Keratinocyte (primary cell): Measurements from ENCODE around the gene KRT40. TPM values are rescaled to one million over a fixed set of nuclear protein-coding genes. Genes with fewer than 3 reads are reported as not detected.

Experiments
- DNase-seq: peaks from one replicate; pipeline ENCODE4 v3.0.0-alpha.2; 2011; ENCODE audit warnings: low read depth, missing footprints, low spot score
- FAIRE-seq: peaks from 2 replicates; lab custom pipeline; 2011; peaks lifted over from hg19 to GRCh38; lab: Jason Lieb, UNC
- H2AFZ ChIP-seq: 2 replicates; pipeline ENCODE4 v1.6.0; 2012; ENCODE audit warnings: low read length, control low read depth, inconsistent platforms; ENCODE audit not compliant: control insufficient read depth
- H3K27ac ChIP-seq: 2 replicates; pipeline ENCODE4 v1.5.1; 2011; ENCODE audit warnings: low read length; ENCODE audit not compliant: control insufficient read depth, insufficient read depth
- H3K27me3 ChIP-seq: 3 replicates; pipeline ENCODE4 v1.6.0; 2011; ENCODE audit warnings: low read length; ENCODE audit not compliant: control insufficient read depth, insufficient read depth; ENCODE audit errors: extremely low read depth
- H3K36me3 ChIP-seq, 2 experiments: 2 replicates in 1 of 2; 3 replicates in 1 of 2; pipeline ENCODE4 v1.5.1; 2011; ENCODE audit warnings: low read length in 2 of 2, mild to moderate bottlenecking in 1 of 2; ENCODE audit not compliant: control insufficient read depth in 2 of 2, insufficient read depth in 2 of 2; ENCODE audit errors: extremely low read depth in 1 of 2
- H3K4me1 ChIP-seq: 3 replicates; pipeline ENCODE4 v1.5.1; 2011; ENCODE audit warnings: low read length; ENCODE audit not compliant: control insufficient read depth, insufficient read depth; ENCODE audit errors: extremely low read depth
- H3K4me2 ChIP-seq: 3 replicates; pipeline ENCODE4 v1.6.0; 2011; ENCODE audit warnings: low read depth, low read length; ENCODE audit not compliant: control insufficient read depth, insufficient read depth; ENCODE audit errors: extremely low read depth
- H3K4me3 ChIP-seq, 3 experiments: fragments of 200-600 bp in 1 of 3; sonication (generic) in 1 of 3; 2 replicates in 2 of 3; 3 replicates in 1 of 3; pipeline ENCODE4 v1.5.1; 2011 to 2016; ENCODE audit warnings: low read length in 3 of 3, mild to moderate bottlenecking in 3 of 3, control low read depth in 2 of 3, inconsistent platforms in 1 of 3, low read depth in 1 of 3, mixed read lengths in 1 of 3, mixed run types in 1 of 3, moderate library complexity in 1 of 3; ENCODE audit not compliant: control insufficient read depth in 2 of 3, insufficient read depth in 2 of 3; ENCODE audit errors: extremely low read depth in 1 of 3
- H3K79me2 ChIP-seq: 2 replicates; pipeline ENCODE4 v1.6.0; 2012; ENCODE audit warnings: low read length; ENCODE audit not compliant: control insufficient read depth, insufficient read depth
- H3K9ac ChIP-seq: 3 replicates; pipeline ENCODE4 v1.6.0; 2011; ENCODE audit warnings: low read length; ENCODE audit not compliant: control insufficient read depth, insufficient read depth; ENCODE audit errors: extremely low read depth
- H3K9me1 ChIP-seq: 3 replicates; pipeline ENCODE4 v1.6.0; 2011; ENCODE audit warnings: low read length; ENCODE audit not compliant: control insufficient read depth, insufficient read depth; ENCODE audit errors: extremely low read depth
- H3K9me3 ChIP-seq: 2 replicates; pipeline ENCODE4 v1.5.1; 2012; ENCODE audit warnings: low read depth, low read length; ENCODE audit not compliant: control insufficient read depth
- H4K20me1 ChIP-seq: 3 replicates; pipeline ENCODE4 v1.6.0; 2011; ENCODE audit warnings: low read length; ENCODE audit not compliant: control insufficient read depth, insufficient read depth; ENCODE audit errors: extremely low read depth
- EZH2 ChIP-seq: IDR thresholded peaks from one replicate; pipeline ENCODE4 v1.6.1; 2012; ENCODE audit warnings: inconsistent platforms, mild to moderate bottlenecking, low read length, moderate library complexity
- dilution Hi-C: fragments of 300-500 bp; cut with MboI; formaldehyde crosslinking; loops from one replicate; pipeline ENCODE4 v1.7.0; 2020; ENCODE audit warnings: low sequenced_read_pairs; ENCODE audit not compliant: extremely low pct_ligation_motif_present
- polyA plus RNA-seq, 5 experiments: library from polyadenylated mRNA; depleted of rRNA in 3 of 5; stranded (reverse) in 3 of 5; stranded (forward) in 1 of 5; unstranded in 1 of 5; fragments of >200 nt; gene quantifications; 1 replicate in 1 of 5; 2 replicates in 3 of 5; 3 replicates in 1 of 5; pipeline versions ENCODE4 v1.2.1 to v1.2.3, GENCODE V29; 2011 to 2012; ENCODE audit warnings: missing spikeins in 2 of 5, low read depth in 1 of 5, low replicate concordance in 1 of 5
- TF ChIP-seq, protein P1 (sequence below), 3 experiments: IDR thresholded peaks in 1 of 3; conservative IDR thresholded peaks in 1 of 3; optimal IDR thresholded peaks in 1 of 3; 2 replicates in 2 of 3; 3 replicates in 1 of 3; pipeline versions ENCODE3 to v1.5.1; 2011; ENCODE audit warnings: low read length in 3 of 3, mild to moderate bottlenecking in 3 of 3, moderate library complexity in 2 of 3, control low read depth in 1 of 3, inconsistent platforms in 1 of 3; ENCODE audit not compliant: insufficient read depth in 2 of 3; ENCODE audit errors: extremely low read depth in 1 of 3

KRT40 gene
- polyA plus RNA-seq, 1 donor (not counting 4 experiments of a cell fraction or from before 2014, with no cell fraction given), result 0.03 TPM

DNA sequence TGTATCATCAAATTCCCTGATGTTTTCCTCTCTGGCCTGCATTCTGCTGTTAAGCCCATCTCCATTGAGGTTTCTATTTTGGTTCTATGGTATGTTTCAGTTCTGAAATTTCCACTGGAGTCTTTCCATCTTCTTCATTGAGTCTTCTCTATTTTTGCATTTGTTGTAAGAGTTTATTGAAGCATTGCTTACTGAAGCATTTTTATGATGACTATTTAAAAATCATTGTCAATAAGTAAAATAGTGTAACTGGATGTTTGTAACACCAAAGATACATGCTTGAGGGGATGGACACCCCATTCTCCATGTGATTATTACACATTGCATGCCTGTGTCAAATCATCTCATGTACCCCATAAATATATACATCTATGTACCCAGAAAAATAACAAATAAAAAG, 8.6 kb downstream of the KRT40 start:
- dilution Hi-C loops, result no loop called here
- Histone ChIP-seq H3K9me1 (no peaks in the 10 kb centered on the region), H3K9ac (no peak overlapping the region), H3K9me3 (no peaks in the 10 kb centered on the region), H4K20me1 (no peaks in the 10 kb centered on the region), H2AFZ (no peak overlapping the region), H3K4me2 (no peak overlapping the region), H3K27me3 (no peaks in the 10 kb centered on the region), H3K4me3 (no peak overlapping the region), H3K36me3 (no peaks in the 10 kb centered on the region), H3K79me2 (no peaks in the 10 kb centered on the region), H3K27ac (no peak overlapping the region), H3K4me1 (peaks cover 4% of the 10 kb centered on the region)
- TF ChIP-seq, protein P1, sequence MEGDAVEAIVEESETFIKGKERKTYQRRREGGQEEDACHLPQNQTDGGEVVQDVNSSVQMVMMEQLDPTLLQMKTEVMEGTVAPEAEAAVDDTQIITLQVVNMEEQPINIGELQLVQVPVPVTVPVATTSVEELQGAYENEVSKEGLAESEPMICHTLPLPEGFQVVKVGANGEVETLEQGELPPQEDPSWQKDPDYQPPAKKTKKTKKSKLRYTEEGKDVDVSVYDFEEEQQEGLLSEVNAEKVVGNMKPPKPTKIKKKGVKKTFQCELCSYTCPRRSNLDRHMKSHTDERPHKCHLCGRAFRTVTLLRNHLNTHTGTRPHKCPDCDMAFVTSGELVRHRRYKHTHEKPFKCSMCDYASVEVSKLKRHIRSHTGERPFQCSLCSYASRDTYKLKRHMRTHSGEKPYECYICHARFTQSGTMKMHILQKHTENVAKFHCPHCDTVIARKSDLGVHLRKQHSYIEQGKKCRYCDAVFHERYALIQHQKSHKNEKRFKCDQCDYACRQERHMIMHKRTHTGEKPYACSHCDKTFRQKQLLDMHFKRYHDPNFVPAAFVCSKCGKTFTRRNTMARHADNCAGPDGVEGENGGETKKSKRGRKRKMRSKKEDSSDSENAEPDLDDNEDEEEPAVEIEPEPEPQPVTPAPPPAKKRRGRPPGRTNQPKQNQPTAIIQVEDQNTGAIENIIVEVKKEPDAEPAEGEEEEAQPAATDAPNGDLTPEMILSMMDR (optimal IDR thresholded peaks at IDR 0.05 in 1 of 3, IDR thresholded peaks at IDR 0.05 in 1 of 3, conservative IDR thresholded peaks at IDR 0.05 in 1 of 3; ENCODE audit: extremely low read depth in 1 of 3, insufficient read depth in 2 of 3, low read length in 3 of 3), result no peak
- TF ChIP-seq EZH2, result no peak
- FAIRE-seq (no peak), DNase-seq (no peak)

- dilution Hi-C loops, result no loop called here
- Histone ChIP-seq H4K20me1 (no peaks in the 10 kb centered on the region), H3K4me3 (no peak overlapping the region), H2AFZ (no peak overlapping the region), H3K36me3 (no peaks in the 10 kb centered on the region), H3K9me1 (no peaks in the 10 kb centered on the region), H3K27me3 (no peaks in the 10 kb centered on the region), H3K9ac (no peak overlapping the region), H3K4me1 (peaks cover 4% of the 10 kb centered on the region), H3K27ac (no peak overlapping the region), H3K9me3 (no peaks in the 10 kb centered on the region), H3K79me2 (no peaks in the 10 kb centered on the region), H3K4me2 (no peak overlapping the region)
- no peak for DNase-seq
- no peak for FAIRE-seq
- TF ChIP-seq, protein P1 (optimal IDR thresholded peaks at IDR 0.05 in 1 of 3, IDR thresholded peaks at IDR 0.05 in 1 of 3, conservative IDR thresholded peaks at IDR 0.05 in 1 of 3; ENCODE audit: extremely low read depth in 1 of 3, insufficient read depth in 2 of 3, low read length in 3 of 3), result no peak
- TF ChIP-seq EZH2, result no peak
These were observed 9.8 kb downstream of the KRT40 start for GRCh38 chr17:40974366-40974765.
